Measurements from ENCODE around the gene KDM2B. TPM values are rescaled to one million over a fixed set of nuclear protein-coding genes. Genes with fewer than 3 reads are reported as not detected.

The KDM2B gene
- polyA plus RNA-seq, 2 of the 4 experiments (the other 2 are of a cell fraction) = 10.4 to 18.4 TPM

DNA sequence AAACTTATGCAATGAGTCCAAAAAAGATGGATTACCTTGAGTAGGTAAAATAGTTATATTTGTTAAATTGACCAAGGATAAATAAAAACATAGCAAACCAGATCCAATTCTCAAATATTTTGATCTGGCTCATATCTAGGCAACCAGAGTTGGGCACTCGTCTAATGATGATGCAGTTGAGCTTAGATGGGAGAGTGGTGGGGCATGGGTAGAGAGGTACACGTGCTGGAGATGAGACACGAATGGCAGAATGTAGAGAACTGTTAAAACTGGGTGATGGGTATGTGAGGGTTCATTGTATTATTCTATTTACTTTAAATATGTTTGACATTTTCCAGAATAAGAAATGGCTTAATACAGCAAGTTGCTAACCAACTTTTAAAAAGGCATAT, 188.5 kb downstream of the KDM2B start:
- FAIRE-seq (no peak), ATAC-seq (no peak), DNase-seq (ENCODE audit: low read depth in 1 of 2, low spot score in 1 of 2) (no peak)
- Histone ChIP-seq H3K27ac (no peak overlapping the region), H3K4me3 (no peak overlapping the region), H3K4me2 (no peak overlapping the region), H3K9me3 (no peaks in the 10 kb centered on the region), H3K4me1 (peaks cover 7% of the 10 kb centered on the region; the same call in 2 of the 3 replicates)
- TF ChIP-seq MAFK (IDR thresholded peaks at IDR 0.05; ENCODE audit: partially characterized antibody) (no peak), EP300 (IDR thresholded peaks at IDR 0.05) (no peak), TFCP2L1 (CRISPR knock-in tag; IDR thresholded peaks at IDR 0.05) (no peak), ESRRA (IDR thresholded peaks at IDR 0.05; ENCODE audit: borderline replicate concordance, low read length) (no peak), RFX5 (IDR thresholded peaks at IDR 0.05) (no peak), ZC3H11A (IDR thresholded peaks at IDR 0.05) (no peak), RNF2 (IDR thresholded peaks at IDR 0.05; ENCODE audit: borderline replicate concordance, low read depth) (no peak), SREBF2 (IDR thresholded peaks at IDR 0.05) (no peak), MAZ (IDR thresholded peaks at IDR 0.05; ENCODE audit: borderline replicate concordance, low read depth, low read length) (no peak), CEBPB (IDR thresholded peaks at IDR 0.05) (no peak), NFE2L2 (conservative IDR thresholded peaks at IDR 0.05; ENCODE audit: low read length) (no peak), CBX2 (IDR thresholded peaks at IDR 0.05; ENCODE audit: borderline replicate concordance, low read depth) (no peak), RAD21 (conservative IDR thresholded peaks at IDR 0.05 in 1 of 2, IDR thresholded peaks at IDR 0.05 in 1 of 2) (no peak), FOSB (CRISPR knock-in tag; IDR thresholded peaks at IDR 0.05) (no peak), RARB (CRISPR knock-in tag; IDR thresholded peaks at IDR 0.05) (no peak), POLR2AphosphoS2 (conservative IDR thresholded peaks at IDR 0.05; ENCODE audit: low read length) (no peak)
- TF ChIP-seq, protein P1, sequence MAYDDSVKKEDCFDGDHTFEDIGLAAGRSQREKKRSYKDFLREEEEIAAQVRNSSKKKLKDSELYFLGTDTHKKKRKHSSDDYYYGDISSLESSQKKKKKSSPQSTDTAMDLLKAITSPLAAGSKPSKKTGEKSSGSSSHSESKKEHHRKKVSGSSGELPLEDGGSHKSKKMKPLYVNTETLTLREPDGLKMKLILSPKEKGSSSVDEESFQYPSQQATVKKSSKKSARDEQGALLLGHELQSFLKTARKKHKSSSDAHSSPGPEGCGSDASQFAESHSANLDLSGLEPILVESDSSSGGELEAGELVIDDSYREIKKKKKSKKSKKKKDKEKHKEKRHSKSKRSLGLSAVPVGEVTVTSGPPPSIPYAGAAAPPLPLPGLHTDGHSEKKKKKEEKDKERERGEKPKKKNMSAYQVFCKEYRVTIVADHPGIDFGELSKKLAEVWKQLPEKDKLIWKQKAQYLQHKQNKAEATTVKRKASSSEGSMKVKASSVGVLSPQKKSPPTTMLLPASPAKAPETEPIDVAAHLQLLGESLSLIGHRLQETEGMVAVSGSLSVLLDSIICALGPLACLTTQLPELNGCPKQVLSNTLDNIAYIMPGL (CRISPR knock-in tag; IDR thresholded peaks at IDR 0.05; ENCODE audit: borderline replicate concordance) = no peak
- TF ChIP-seq, protein P2, sequence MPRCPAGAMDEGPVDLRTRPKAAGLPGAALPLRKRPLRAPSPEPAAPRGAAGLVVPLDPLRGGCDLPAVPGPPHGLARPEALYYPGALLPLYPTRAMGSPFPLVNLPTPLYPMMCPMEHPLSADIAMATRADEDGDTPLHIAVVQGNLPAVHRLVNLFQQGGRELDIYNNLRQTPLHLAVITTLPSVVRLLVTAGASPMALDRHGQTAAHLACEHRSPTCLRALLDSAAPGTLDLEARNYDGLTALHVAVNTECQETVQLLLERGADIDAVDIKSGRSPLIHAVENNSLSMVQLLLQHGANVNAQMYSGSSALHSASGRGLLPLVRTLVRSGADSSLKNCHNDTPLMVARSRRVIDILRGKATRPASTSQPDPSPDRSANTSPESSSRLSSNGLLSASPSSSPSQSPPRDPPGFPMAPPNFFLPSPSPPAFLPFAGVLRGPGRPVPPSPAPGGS (IDR thresholded peaks at IDR 0.05) = no peak
- TF ChIP-seq, protein P3, sequence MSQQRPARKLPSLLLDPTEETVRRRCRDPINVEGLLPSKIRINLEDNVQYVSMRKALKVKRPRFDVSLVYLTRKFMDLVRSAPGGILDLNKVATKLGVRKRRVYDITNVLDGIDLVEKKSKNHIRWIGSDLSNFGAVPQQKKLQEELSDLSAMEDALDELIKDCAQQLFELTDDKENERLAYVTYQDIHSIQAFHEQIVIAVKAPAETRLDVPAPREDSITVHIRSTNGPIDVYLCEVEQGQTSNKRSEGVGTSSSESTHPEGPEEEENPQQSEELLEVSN (IDR thresholded peaks at IDR 0.05; ENCODE audit: borderline replicate concordance, low read depth) = no peak
- ChIA-PET POLR2A (no interaction called here), CTCF (no interaction called here)
- WGBS (ENCODE audit: missing lambda C conversion rate) = 75% methylated on average over 3 of the region's 3 CpGs

DNA sequence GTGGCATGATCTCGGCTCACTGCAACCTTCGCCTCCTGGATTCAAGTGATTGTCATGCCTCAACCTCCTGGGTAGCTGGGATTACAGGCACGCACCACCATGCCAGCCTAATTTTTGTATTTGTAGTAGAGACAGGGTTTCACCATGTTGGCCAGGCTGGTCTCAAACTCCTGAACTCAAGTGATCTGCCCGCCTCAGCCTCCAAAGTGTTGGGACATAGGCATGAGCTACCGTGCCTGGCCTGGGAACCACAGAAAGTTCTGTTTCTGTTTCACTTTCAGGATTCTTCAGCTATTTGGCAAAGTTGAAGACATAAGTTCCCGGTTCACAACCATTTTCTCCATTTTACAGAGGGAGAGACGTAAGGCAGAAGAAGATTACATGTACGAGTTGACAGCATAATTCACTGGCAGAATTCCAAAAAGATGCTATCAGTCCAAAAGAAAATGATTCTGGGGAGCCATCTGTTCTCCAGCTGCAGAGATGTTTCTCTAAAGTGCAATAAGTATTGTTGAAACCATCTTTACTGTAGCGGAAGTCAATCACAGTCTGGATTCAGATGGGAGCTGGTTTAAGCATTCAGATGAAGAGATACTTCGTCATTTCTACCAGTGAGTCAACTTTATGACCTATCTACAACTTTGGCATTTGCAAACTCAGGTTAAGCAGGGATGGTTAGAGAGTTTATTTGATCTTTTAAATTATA, 189.1 kb downstream of the KDM2B start:
- WGBS (ENCODE audit: missing lambda C conversion rate) = 84% methylated on average over 10 of the region's 10 CpGs
- POLR2A ChIA-PET = no interaction called here
- CTCF ChIA-PET = no interaction called here
- Histone ChIP-seq H3K27ac (no peak overlapping the region), H3K4me2 (no peak overlapping the region), H3K4me3 (no peak overlapping the region), H3K4me1 (peaks cover 7% of the 10 kb centered on the region; the same call in 2 of the 3 replicates), H3K9me3 (no peaks in the 10 kb centered on the region)
- DNase-seq (ENCODE audit: low read depth in 1 of 2, low spot score in 1 of 2) (no peak), FAIRE-seq (no peak), ATAC-seq (no peak)
- TF ChIP-seq CEBPB (IDR thresholded peaks at IDR 0.05) = no peak
- no peak for TF ChIP-seq EHF (CRISPR knock-in tag; IDR thresholded peaks at IDR 0.05)

DNA sequence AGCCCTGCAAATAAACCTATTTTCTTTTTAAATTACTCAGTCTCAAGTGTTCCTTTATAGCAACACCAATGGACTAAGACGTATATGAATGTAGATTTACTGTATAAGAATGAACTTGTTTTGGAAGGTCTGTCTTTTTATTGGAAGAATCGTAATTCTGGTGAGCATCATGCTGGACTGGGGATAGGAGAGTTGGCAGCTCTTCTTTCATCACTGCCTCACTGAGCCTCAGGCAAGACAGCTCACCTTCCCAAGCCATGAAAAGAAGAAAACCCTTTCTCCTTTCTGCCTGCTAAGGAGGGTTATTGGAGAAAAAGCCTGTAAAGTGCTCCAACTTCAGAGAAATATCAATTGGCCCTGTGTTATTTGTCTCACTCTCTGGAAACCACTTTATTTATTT, 190.0 kb downstream of the KDM2B start:
- TF ChIP-seq, protein P3 (IDR thresholded peaks at IDR 0.05; ENCODE audit: borderline replicate concordance, low read depth) = no peak
- TF ChIP-seq TP53 (CRISPR knock-in tag; IDR thresholded peaks at IDR 0.05) (no peak), FOXS1 (CRISPR knock-in tag; IDR thresholded peaks at IDR 0.05) (no peak), SMC3 (IDR thresholded peaks at IDR 0.05) (no peak), HOXA7 (CRISPR knock-in tag; IDR thresholded peaks at IDR 0.05) (no peak), ZC3H11A (IDR thresholded peaks at IDR 0.05) (no peak), NPAS2 (CRISPR knock-in tag; IDR thresholded peaks at IDR 0.05; ENCODE audit: borderline replicate concordance) (no peak), TFCP2L1 (CRISPR knock-in tag; IDR thresholded peaks at IDR 0.05) (no peak), KDM1A (IDR thresholded peaks at IDR 0.05; ENCODE audit: low read depth) (no peak), BHLHE40 (IDR thresholded peaks at IDR 0.05; ENCODE audit: low read depth, low read length) (no peak)
- WGBS (ENCODE audit: missing lambda C conversion rate) = 80% methylated on average over 2 of the region's 2 CpGs
- ATAC-seq (no peak), DNase-seq (ENCODE audit: low read depth in 1 of 2, low spot score in 1 of 2) (no peak), FAIRE-seq (no peak)
- ChIA-PET POLR2A (no interaction called here), CTCF (no interaction called here)
- H3K9me3 ChIP-seq = no peaks in the 10 kb centered on the region
- no peak overlapping the region for H3K4me3 ChIP-seq
- peaks cover 7% of the 10 kb centered on the region; the same call in 2 of the 3 replicates for H3K4me1 ChIP-seq
- H3K27ac ChIP-seq = no peak overlapping the region
- H3K4me2 ChIP-seq = no peak overlapping the region
